Measurements from ENCODE around the gene APLP2. TPM values are rescaled to one million over a fixed set of nuclear protein-coding genes. Genes with fewer than 3 reads are reported as not detected.
A peak's percentile ranks its signal among the peaks of the same experiment; 100 is the strongest.

The APLP2 gene
- total and polyA plus RNA-seq, 3 donors from 2014 or later: 105 to 159 (median 130) TPM

GRCh38 chr11:130156108-130157022 is 86.7 kb downstream of the APLP2 start:
- no peak for DNase-seq
- no peak overlapping the region for H3K27ac ChIP-seq
- H3K4me1 ChIP-seq: peaks cover 4% of the 10 kb centered on the region
- no peak overlapping the region for H3K4me3 ChIP-seq
- H3K9me3 ChIP-seq: no peaks in the 10 kb centered on the region
- H3K36me3 ChIP-seq (ENCODE audit: low read depth, missing control alignments): no peaks in the 10 kb centered on the region
- TF ChIP-seq POLR2A (IDR thresholded peaks at IDR 0.05): no peak
- no peak for TF ChIP-seq CTCF (IDR thresholded peaks at IDR 0.05)
- WGBS, 2 donors: 88 to 90% methylated on average over 11 of the region's 11 CpGs
- intact Hi-C loops (cut with DNase I; ENCODE audit: low total_unique reads): no loop called here
- no peaks in the 10 kb centered on the region for H3K27me3 ChIP-seq

- WGBS, 2 donors: 91% methylated on average over 8 of the region's 8 CpGs
- no peak for TF ChIP-seq POLR2A (IDR thresholded peaks at IDR 0.05)
- no peak for TF ChIP-seq CTCF (IDR thresholded peaks at IDR 0.05)
- Histone ChIP-seq H3K4me3 (no peak overlapping the region), H3K4me1 (peaks cover 4% of the 10 kb centered on the region), H3K27me3 (no peaks in the 10 kb centered on the region), H3K36me3 (ENCODE audit: low read depth, missing control alignments) (no peaks in the 10 kb centered on the region), H3K9me3 (no peaks in the 10 kb centered on the region), H3K27ac (no peak overlapping the region)
- intact Hi-C loops (cut with DNase I; ENCODE audit: low total_unique reads): no loop called here
- no peak for DNase-seq
These were observed 87.4 kb downstream of the APLP2 start for GRCh38 chr11:130157101-130157500.

- TF ChIP-seq POLR2A (IDR thresholded peaks at IDR 0.05) (no peak), CTCF (IDR thresholded peaks at IDR 0.05) (no peak)
- Histone ChIP-seq H3K4me3 (no peak overlapping the region), H3K27me3 (no peaks in the 10 kb centered on the region), H3K9me3 (no peaks in the 10 kb centered on the region), H3K4me1 (peaks cover 4% of the 10 kb centered on the region), H3K27ac (no peak overlapping the region), H3K36me3 (ENCODE audit: low read depth, missing control alignments) (no peaks in the 10 kb centered on the region)
- 84 to 89% methylated on average over 3 of the region's 3 CpGs for WGBS, 2 donors
- no peak for DNase-seq
- intact Hi-C loops (cut with DNase I; ENCODE audit: low total_unique reads): no loop called here
These were observed 88.1 kb downstream of the APLP2 start for GRCh38 chr11:130157840-130158239.

- intact Hi-C loops (cut with DNase I; ENCODE audit: low total_unique reads): no loop called here
- H3K27ac ChIP-seq: no peak overlapping the region
- WGBS, 2 donors: 53 to 61% methylated on average over 14 of the region's 14 CpGs
- TF ChIP-seq POLR2A (IDR thresholded peaks at IDR 0.05): no peak
- no peak for TF ChIP-seq CTCF (IDR thresholded peaks at IDR 0.05)
- H3K27me3 ChIP-seq: no peaks in the 10 kb centered on the region
- H3K9me3 ChIP-seq: no peaks in the 10 kb centered on the region
- DNase-seq: no peak
- peaks cover 4% of the 10 kb centered on the region for H3K4me1 ChIP-seq
- H3K36me3 ChIP-seq (ENCODE audit: low read depth, missing control alignments): no peaks in the 10 kb centered on the region
- peak overlapping the region in 1 of 2 donors; percentile 36 for H3K4me3 ChIP-seq
These were observed 89.4 kb downstream of the APLP2 start for GRCh38 chr11:130159139-130159538.

All from testis (tissue), 3 donors.